Breast epithelium (tissue), 4 donors: ENCODE data around the gene SYT6. TPM values are rescaled to one million over a fixed set of nuclear protein-coding genes. Genes with fewer than 3 reads are reported as not detected.

Source experiments
- DNase-seq, 2 donors: peaks; one replicate each; pipeline ENCODE4 v3.0.0-alpha.2; 2019; ENCODE audit warnings: low spot score in 2 of 2
- H3K27ac ChIP-seq, 2 donors: fragments of 200-600 bp; sonication (generic) in 1 of 2; one replicate each; pipeline ENCODE4 v1.5.1; 2016 to 2019; ENCODE audit warnings: mild to moderate bottlenecking in 1 of 2
- H3K27me3 ChIP-seq, 2 donors: fragments of 200-600 bp; sonication (generic) in 1 of 2; one replicate each; pipeline versions ENCODE4 v1.5.1 to v1.6.0; 2017 to 2019; ENCODE audit warnings: control low read depth in 1 of 2, mild to moderate bottlenecking in 1 of 2
- H3K36me3 ChIP-seq: fragments of 200-600 bp; one replicate; pipeline ENCODE4 v1.5.1; 2019
- H3K4me1 ChIP-seq, 2 donors: fragments of 200-600 bp; sonication (generic); one replicate each; pipeline ENCODE4 v1.5.1; 2016 to 2019; ENCODE audit warnings: control low read depth in 1 of 2
- H3K4me3 ChIP-seq, 3 donors: fragments of 200-600 bp; sonication (generic); 1 replicate in 2 of 3; 2 replicates in 1 of 3; pipeline ENCODE4 v1.5.1; 2016 to 2019; ENCODE audit warnings: mild to moderate bottlenecking in 3 of 3, moderate library complexity in 2 of 3
- H3K9me3 ChIP-seq, 2 donors: fragments of 200-600 bp; sonication (generic) in 1 of 2; one replicate each; pipeline ENCODE4 v1.5.1; 2016 to 2019; ENCODE audit warnings: control low read depth in 1 of 2
- CTCF ChIP-seq, 3 donors: fragments of 450-650 bp; IDR thresholded peaks; one replicate each; pipeline ENCODE4 v1.5.1; 2016 to 2017; ENCODE audit warnings: antibody characterized with exemption in 3 of 3, mild to moderate bottlenecking in 3 of 3, moderate library complexity in 3 of 3
- POLR2A ChIP-seq: fragments of 450-650 bp; IDR thresholded peaks from one replicate; pipeline ENCODE4 v1.6.1; 2016; ENCODE audit warnings: antibody characterized with exemption, mild to moderate bottlenecking, moderate library complexity
- POLR2AphosphoS5 ChIP-seq, 3 donors: sonication (generic); formaldehyde crosslinking; IDR thresholded peaks; one replicate each; pipeline ENCODE4 v1.6.1; 2017; ENCODE audit warnings: antibody characterized with exemption in 3 of 3
- intact Hi-C: fragments of 100-400 bp; cut with DNase I; formaldehyde crosslinking; loops from one replicate; pipeline ENCODE4 v1.15.1; 2023; ENCODE audit warnings: low total_unique reads
- total RNA-seq, 3 donors: library from RNA; depleted of rRNA; stranded (reverse); fragments of >200 nt; gene quantifications; one replicate each; pipeline ENCODE4 v1.1.0, GENCODE V29; 2016

Gene SYT6
- total RNA-seq = under 1 TPM; under 0.01 to 0.15 (median under 0.01) TPM

GRCh38 chr1:114153261-114154145 is at the start of gene SYT6:
SYT6 (minus strand) TSS chr1:114153869; CDS start chr1:114153772, 97 bp downstream.
- intact Hi-C loops = no loop called here
- peak within 1 kb of the TSS; percentile 31 to 61 (median 46) for H3K4me3 ChIP-seq
- peaks cover 5 to 74% of the 10 kb centered on the region in 2 donors for H3K27me3 ChIP-seq
- H3K36me3 ChIP-seq = no peaks in the 10 kb centered on the region
- H3K4me1 ChIP-seq = peaks cover 0 to 12% of the 10 kb centered on the region in 2 donors
- no peaks in the 10 kb centered on the region for H3K9me3 ChIP-seq
- no peak for DNase-seq
- no peak for TF ChIP-seq POLR2AphosphoS5 (IDR thresholded peaks at IDR 0.05)
- TF ChIP-seq CTCF (IDR thresholded peaks at IDR 0.05) = no peak
- TF ChIP-seq POLR2A = no peak
- no peak within 1 kb of the TSS for H3K27ac ChIP-seq

- no peaks in the 10 kb centered on the region for H3K4me1 ChIP-seq
- DNase-seq = no peak
- no peak overlapping the region for H3K4me3 ChIP-seq
- H3K27ac ChIP-seq = no peak overlapping the region
- no peaks in the 10 kb centered on the region for H3K36me3 ChIP-seq
- no peak for TF ChIP-seq POLR2A
- TF ChIP-seq CTCF (IDR thresholded peaks at IDR 0.05) = no peak
- TF ChIP-seq POLR2AphosphoS5 (IDR thresholded peaks at IDR 0.05) = no peak
- peaks cover 0 to 11% of the 10 kb centered on the region in 2 donors for H3K27me3 ChIP-seq
- H3K9me3 ChIP-seq = no peaks in the 10 kb centered on the region
- intact Hi-C loops = no loop called here
These were observed 47.8 kb upstream of the SYT6 start for GRCh38 chr1:114201486-114201885.

GRCh38 chr1:114199017-114199594 is 45.4 kb upstream of the SYT6 start:
- H3K4me3 ChIP-seq = no peak overlapping the region
- peaks cover 0 to 18% of the 10 kb centered on the region in 2 donors for H3K27me3 ChIP-seq
- TF ChIP-seq POLR2AphosphoS5 (IDR thresholded peaks at IDR 0.05) (no peak), CTCF (IDR thresholded peaks at IDR 0.05) (no peak), POLR2A (no peak)
- no peak overlapping the region for H3K27ac ChIP-seq
- no peaks in the 10 kb centered on the region for H3K4me1 ChIP-seq
- H3K9me3 ChIP-seq = no peaks in the 10 kb centered on the region
- intact Hi-C loops = no loop called here
- no peaks in the 10 kb centered on the region for H3K36me3 ChIP-seq
- DNase-seq = no peak

DNA sequence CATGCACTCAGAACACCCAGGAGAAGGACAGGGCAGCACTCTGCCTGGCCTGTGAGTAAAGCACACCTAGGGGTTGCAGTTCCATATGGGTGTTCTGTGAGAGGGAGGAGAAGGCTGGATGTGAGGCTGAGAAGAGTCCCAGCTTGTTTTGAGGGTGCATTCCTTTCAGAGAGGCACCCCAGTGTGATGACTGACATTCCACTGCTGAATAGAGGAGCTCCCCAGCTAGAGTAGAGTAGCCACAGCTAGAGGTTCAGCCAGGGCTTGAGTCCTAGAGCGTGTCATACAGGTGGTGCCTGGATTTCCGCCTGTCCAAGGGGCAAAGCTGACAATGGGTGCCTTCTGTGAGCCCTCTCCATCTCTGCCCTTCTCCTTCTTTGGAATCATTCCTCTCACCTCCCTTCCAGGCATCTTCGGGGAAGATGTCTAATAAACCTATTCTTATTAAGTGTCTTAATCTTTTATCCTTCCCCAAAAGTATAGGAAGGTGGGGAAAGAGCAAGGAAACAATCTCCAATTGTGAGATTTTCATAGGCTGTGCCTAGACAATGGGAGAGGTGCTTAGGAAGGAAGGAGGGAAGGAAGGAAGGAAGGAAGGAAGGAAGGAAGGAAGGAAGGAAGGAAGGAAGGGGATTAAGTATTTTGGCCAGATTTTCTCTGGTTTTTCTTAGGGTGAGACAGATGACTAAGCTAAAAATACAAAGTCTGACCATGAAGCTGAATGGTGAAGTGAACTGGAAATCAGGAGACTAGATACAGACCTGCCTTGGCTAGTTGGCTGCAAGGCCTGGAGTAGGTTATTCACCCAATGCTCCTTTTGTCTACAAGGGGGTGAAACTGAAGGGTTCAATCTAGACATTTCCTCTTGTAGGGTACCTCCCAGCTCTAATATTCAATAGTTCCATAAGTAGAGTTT is 43.6 kb upstream of the SYT6 start:
- Histone ChIP-seq H3K4me3 (no peak overlapping the region), H3K36me3 (no peaks in the 10 kb centered on the region), H3K27me3 (peaks cover 0 to 18% of the 10 kb centered on the region in 2 donors), H3K4me1 (no peaks in the 10 kb centered on the region), H3K27ac (no peak overlapping the region), H3K9me3 (no peaks in the 10 kb centered on the region)
- TF ChIP-seq CTCF (IDR thresholded peaks at IDR 0.05) (no peak), POLR2AphosphoS5 (IDR thresholded peaks at IDR 0.05) (no peak), POLR2A (no peak)
- no peak for DNase-seq
- intact Hi-C loops = no loop called here
